GM21576 (cell line): ENCODE measurements around the gene CAMKK2.
"Not testable (repeated sequence)": the region's sequence is repeated elsewhere in the genome, so short reads cannot be mapped to it uniquely, and the experiment has no call there.

Experiments
- ATAC-seq: cut with Tn5 transposase; IDR thresholded peaks from one replicate; pipeline ENCODE4 v1.9.1; 2021; ENCODE audit warnings: mild to moderate bottlenecking, moderate library complexity; ENCODE audit not compliant: unreplicated experiment

CAMKK2 gene

DNA sequence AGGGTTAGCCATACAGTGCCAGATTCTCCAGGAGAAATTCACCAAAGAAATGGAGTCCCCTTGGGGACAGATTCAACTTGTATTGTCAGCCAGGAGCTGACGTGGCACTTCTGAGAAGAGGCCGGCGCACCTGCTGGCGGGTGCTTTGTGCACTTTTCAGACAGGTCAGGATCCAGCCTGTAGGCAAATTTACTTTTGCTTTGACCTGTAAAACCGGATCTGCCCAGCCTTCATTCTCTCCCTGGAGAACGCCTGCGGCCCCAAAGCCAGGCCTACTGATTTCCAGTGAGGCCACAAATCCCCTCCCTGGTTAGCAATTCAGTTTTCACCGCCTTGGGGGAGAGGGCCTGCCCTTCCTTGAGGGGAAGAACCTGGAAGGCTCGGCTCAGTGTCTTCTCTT, 69.2 kb downstream of the CAMKK2 start:
- ATAC-seq, result peak; percentile 51

DNA sequence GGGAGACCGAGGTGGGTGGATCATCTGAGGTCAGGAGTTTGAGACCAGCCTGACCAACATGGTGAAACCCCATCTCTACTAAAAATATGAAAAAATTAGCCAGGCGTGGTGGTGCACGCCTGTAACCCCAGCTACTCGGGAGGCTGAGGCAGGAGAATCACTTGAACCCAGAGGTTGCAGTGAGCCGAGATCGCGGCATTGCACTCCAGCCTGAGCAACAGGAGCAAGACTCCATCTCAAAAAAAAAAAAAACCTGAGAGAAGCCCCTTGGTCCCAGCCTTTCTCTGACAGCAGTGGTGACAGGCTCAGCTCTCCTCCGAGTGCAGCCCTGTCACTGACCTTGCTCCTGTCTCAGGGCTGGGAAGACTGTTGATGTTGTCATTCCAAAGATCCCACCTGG, 69.6 kb downstream of the CAMKK2 start:
- ATAC-seq, result not testable (repeated sequence)

GRCh38 chr12:121226399-121226798, 70.1 kb downstream of the CAMKK2 start:
- no peak for ATAC-seq

GRCh38 chr12:121224591-121224990, 71.9 kb downstream of the CAMKK2 start:
- no peak for ATAC-seq

DNA sequence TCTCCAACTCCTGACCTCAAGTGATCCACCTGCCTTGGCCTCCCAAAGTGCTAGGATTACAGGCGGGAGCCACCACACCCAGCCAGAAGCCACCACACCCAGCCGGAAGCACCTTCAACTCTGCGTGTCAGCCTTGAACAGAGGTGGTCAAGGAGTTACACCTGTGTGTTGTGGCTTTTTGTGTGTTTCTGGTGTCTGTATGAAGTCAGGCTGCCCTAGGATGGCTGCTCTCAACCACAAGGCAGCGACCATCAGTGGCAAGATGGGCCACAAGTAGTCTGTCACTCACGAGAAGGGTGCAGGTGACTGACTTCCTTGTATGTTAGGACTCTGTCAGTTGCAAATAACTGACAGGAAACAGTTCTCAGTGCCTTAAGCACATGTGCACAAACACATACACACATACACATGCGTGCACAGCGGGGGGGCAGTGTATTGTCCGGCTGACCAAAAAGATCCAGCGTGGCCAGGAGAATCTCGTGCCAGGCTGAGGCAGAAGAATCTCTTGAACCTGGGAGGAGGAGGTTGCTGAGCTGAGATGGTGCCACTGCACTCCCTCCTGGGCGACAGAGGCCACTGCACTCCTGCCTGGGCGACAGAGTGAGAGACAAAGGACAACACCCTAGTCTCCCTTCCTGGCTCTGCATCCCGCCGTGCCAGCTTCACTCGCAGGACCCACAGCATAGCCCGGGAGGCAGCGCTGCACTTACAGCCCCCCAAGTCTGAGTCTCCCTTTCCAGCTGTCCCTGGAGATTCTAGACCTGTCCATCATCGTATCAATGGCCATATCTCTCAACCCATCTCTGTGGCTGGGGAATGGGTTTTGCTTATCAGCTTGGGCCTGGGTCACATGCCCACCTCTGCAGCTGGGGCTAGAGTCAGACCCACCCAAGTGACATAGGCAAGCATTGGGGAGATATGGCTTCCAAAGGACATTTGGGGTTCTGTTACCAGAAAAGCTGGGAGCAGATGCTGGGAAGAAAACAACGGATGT, 72.9 kb downstream of the CAMKK2 start:
- ATAC-seq, result peak; percentile 41

DNA sequence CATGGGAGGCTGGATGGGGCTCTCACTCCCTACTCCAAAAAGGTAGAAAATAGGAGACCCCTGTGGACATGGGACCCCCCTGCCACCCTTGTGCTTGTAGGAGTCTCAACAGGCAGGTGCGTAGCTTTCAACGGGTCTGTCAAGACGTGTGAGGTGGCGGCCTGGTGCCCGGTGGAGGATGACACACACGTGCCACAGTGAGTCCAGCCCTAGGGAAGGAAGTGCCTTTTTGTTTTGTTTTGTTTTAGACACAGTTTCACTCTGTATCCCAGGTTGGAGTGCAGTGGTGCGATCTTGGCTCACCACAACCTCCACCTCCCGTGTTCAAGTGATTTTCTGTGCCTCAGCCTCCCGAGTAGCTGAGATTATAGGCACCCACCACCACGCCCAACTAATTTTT, 73.7 kb downstream of the CAMKK2 start:
- no peak for ATAC-seq

DNA sequence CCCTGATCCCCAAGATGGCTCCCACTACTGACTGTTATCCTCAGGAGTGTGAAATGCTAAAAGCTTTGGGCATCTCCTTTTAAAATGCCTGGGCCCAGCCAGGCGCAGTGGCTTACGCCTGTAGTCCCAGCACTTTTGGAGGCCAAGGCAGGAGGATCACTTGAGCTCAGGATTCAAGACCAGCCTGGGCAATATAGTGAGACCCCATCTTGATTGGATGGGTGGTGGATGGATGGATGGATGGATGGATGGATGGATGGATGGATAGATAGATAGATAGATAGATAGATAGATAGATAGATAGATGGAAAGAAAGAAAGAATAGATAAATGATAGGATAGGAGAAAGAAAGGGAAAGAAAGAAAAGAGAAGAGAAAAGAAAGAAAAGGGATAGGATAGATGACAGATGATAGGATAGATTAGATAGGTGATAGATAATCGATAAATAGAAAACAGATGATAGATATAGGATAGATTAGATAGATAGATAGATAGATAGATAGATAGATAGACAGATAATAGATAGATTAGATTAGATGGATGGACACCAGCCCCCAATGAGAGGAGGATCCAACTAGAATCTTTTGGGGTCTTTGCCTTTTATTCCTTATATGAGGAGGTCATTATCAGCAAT, 77.0 kb downstream of the CAMKK2 start:
- ATAC-seq, result no peak

- ATAC-seq, result no peak
Observed at GRCh38 chr12:121218588-121219352, 77.7 kb downstream of the CAMKK2 start.

DNA sequence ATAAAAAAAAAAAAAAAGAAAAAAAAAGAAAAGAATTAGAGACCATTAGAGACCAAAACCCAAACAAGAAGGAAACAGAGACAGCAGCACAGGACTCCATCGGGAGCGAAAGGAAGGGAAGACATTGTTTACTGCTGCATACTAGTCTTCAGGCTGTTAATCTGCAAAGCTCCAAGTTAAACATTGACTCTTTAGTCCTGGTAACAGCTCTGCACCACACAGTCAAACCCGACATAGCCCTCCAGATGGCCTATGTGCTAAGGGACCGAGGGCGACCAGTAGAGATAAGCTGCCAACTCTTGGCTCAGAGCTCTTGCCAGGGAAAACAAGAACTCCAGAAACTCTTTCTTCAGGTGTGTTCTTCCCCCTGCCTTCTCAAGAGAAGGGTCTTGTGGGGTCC, 78.7 kb downstream of the CAMKK2 start:
- ATAC-seq, result no peak

- no peak for ATAC-seq
Observed at GRCh38 chr12:121217063-121217462, 79.4 kb downstream of the CAMKK2 start.

- no peak for ATAC-seq
Observed at GRCh38 chr12:121216102-121216501, 80.4 kb downstream of the CAMKK2 start.

- ATAC-seq, result no peak
Observed at GRCh38 chr12:121214855-121215745, 81.4 kb downstream of the CAMKK2 start.

- ATAC-seq, result no peak
Observed at GRCh38 chr12:121214166-121214777, 82.2 kb downstream of the CAMKK2 start.

DNA sequence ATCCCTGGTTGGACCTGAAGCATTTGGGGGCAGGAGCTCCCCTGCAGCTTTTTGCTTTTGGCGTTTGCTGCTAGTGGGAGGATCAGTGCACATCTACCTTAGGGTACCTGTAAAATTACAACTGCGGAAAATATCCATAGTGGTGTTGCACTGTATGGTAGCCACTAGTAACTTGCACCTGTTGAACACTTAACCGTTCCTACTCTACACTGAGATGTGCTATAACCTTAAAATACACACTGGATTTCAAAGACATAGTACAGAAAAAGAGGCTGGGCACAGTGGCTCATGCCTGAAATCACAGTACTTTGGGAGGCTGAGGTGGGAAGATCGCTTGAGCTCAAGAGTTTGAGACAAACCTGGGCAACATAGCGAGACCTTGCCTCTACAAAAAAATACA, 83.6 kb downstream of the CAMKK2 start:
- ATAC-seq, result no peak

DNA sequence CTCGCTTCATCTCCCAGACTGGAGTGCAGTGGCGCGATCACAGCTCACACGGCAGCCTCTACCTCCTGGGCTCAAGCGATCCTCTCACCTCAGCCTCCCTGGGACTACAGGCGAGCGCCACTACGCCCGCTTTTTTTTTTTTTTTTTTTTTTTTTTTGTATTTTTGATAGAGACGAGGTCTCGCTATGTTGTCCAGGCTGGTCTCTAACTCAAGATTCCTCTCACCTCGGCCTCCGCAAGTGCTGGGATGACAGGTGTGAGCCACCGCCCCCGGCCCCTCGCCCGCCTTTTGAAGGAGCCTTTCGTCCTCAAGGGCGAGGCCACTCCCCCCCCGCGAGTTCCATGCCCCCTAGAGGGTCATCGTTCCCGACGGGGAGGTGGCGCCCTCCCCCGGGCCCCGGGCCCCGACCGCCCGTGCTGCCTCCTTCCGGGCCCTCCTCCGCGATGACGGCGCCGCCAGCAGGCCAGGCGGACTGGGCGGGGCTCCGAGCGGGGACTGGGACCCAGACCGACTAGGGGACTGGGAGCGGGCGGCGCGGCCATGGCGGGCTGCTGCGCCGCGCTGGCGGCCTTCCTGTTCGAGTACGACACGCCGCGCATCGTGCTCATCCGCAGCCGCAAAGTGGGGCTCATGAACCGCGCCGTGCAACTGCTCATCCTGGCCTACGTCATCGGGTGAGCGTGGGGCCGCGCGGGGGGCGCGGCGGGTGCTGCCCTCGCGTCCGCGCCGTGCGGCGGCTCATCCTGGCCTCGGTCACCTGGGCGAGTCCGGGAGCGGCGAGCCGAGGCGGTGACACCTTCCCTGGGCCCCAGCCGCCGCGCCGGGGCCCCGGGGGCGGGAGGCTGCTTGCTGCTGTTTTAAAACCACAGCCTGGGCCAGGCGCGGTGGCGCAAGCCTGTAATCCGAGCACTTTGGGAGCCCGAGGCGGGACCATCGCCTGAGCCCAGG, 86.6 kb downstream of the CAMKK2 start, which contains the start of gene P2RX4:
P2RX4 (plus strand) TSS at position 506 of the 949 bp plus-strand sequence; CDS start at position 542, 36 bp downstream.
- ATAC-seq, result peak; percentile 82

DNA sequence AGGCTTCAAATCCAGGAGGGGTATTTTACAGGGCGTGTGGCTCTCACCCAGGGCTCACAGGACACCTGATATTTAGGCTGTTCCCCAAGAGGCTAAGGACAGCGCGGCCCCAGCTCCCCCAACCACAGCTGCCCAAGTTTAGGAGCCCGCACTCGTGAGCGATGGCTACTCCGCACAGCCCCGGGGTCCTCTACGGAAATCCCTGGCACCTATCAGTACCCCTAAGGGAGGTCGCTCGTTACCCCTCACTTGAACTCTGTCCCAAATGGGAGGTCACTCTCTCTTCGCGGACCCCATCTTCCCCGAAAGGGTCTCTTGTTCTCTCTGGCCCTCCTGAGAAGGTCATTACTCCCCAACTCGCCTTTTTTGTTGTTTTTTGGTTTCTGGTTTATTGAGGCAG, 87.3 kb downstream of the CAMKK2 start:
- no peak for ATAC-seq

- not testable (repeated sequence) for ATAC-seq
Observed at GRCh38 chr12:121208571-121208970, 87.9 kb downstream of the CAMKK2 start.

- ATAC-seq, result no peak
Observed at GRCh38 chr12:121205491-121205890, 91.0 kb downstream of the CAMKK2 start.

DNA sequence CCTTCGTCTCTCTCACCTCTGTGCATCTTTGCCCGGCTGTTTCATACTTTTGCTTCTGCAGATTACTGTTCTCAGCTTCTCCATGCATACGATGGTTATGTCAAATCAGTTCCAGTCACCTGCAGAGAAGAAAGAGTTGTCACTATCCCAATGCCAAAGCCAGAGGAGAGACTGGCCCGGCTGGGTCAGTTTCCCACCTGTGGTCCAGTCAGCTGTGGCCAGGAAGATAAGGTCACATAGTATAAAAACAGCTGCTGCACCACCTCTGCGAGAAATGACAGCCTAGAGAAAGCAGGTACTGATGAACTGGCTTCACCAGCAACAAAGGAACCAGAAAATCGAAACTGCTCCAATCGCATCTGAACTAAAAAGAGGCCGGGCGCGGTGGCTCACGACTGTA, 93.0 kb downstream of the CAMKK2 start:
- ATAC-seq, result no peak
